Stimulated activated CD8-positive, alpha-beta memory T cell treated with anti-CD3 and anti-CD28 coated beads, Interleukin-7, amount 100 ng/mL, for 4 hours (primary cell): ENCODE measurements around the gene RNF7.
"Not testable (repeated sequence)": the region's sequence is repeated elsewhere in the genome, so short reads cannot be mapped to it uniquely, and the experiment has no call there.

Experiments
- DNase-seq, 2 donors: peaks; one replicate each; pipeline ENCODE4 v3.0.0-alpha.2; 2020; ENCODE audit warnings: low read depth in 2 of 2

Gene RNF7

DNA sequence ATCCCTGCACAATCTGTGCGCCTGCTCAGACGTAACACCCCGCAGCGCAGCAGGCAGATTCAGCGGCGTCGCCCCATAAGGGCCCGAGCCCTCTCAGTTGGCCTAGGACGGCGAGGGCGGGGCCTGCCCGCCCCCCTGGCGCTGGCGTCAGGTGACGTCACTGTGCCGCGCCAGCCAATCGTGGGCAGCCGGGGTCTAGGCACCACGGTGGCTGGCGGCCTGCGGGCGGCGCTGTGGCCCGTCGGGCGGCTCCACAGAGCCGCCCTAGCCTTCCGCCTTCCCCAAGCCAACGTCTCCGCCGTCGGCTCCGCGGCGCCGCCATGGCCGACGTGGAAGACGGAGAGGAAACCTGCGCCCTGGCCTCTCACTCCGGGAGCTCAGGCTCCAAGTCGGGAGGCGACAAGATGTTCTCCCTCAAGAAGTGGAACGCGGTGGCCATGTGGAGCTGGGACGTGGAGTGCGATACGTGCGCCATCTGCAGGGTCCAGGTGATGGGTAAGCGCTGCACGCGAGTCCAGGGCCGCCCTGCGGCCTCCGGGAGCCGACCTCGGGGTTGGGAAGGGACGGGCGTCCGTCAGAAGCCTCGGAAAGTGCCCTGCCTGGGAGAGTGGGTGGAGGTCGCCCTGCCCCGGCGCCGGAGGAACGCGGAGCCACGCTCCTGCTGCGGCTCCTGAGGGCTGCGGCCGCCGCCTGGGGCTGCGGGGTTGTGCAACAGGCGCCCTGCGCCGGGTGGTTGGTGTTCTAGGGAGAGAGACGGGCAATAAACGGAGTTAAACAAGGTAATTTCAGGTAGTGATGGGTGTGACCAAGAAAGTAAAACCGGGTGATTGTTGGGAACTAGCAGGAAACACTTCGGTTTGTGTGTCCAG, at the start of gene RNF7:
Gene RNF7 (plus strand): TSS at position 277 of the 869 bp plus-strand sequence. CDS start 44 bp downstream, at position 321.
- DNase-seq, result peak; percentile 90 to 96

DNA sequence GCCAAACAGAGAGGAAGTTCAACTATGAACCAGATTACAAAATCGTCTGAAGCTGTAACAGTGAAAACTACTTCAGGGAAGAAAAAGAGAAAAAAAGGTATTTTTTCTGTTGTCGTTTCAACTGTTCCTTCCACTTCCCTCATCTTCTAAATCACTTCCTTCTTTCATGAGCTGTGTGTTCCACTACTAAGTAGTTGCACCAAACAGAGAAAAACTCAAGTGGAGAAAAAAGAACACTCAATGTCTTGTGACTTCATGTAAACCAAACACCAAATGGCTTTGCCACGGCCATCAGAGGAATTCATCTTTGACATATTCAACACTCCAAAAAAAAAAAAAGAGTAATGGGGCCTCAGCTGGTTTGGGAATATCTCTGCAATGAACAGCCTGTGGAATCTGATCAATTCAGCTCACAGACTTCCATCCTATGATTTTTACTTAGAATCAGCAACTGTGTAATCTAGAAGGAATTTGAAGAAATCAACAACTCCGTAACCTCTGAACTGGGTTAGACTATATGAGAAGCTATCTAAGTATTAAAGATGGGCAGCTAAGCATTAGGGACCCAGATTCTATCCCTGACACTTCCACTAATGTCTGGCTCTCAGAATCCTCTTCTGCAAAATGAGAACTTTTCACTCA, 47.5 kb upstream of the RNF7 start:
- DNase-seq, result no peak

DNA sequence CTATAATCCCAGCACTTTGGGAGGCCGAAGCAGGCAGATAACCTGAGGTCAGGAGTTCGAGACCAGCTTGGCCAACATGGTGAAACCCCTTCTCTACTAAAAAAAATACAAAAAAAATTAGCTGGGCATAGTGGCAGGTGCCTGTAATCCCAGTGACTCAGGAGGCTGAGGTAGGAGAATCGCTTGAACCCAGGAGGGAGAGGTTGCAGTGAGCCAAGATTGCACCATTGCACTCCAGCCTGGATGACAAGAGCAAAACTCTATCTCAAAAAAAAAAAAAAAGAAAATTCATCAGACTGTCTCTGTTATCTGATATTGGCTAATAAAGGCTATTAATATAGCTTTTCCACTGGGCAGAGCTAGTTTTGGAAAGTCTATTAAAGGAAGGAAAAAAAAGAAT, 46.6 kb upstream of the RNF7 start:
- DNase-seq, result not testable (repeated sequence)

DNA sequence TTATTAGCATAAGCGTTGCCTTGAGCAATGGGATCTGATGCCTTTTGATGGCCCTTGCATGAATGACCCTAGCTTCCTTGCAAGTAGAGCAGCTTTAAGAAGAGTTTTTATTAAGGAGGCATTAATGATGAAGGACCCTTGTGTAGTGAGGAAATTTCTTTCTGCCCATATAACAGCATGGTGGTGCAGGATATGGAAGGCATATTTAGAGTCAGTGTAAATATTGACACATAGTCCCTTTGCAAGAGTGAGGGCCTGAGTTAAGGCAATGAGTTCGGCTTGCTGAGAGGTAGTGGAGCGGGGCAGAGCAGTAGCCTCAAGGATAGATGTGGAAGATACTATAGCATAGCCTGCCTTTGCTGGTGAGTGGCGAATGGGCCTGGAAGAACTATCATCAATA, 45.1 kb upstream of the RNF7 start:
- DNase-seq, result not testable (repeated sequence)

DNA sequence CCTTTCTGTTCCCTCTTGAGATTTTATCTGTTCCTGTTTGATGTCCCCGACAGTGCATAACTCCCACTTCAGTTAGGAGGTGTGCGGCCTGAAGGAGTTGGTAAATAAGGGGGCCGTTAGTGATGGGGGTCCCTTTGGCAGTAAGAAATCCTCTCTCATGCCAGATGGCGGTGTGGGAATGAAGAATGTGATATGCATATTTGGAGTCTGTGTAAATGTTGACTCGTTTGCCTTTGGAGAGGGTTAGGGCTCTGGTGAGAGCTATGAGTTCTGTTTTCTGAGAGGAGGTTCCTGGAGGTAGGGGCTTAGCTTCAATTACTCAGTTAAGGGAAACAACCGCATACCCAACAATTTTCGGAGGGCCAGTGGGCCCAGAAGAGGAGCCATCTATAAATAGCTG, 38.8 kb upstream of the RNF7 start:
- no peak for DNase-seq

DNA sequence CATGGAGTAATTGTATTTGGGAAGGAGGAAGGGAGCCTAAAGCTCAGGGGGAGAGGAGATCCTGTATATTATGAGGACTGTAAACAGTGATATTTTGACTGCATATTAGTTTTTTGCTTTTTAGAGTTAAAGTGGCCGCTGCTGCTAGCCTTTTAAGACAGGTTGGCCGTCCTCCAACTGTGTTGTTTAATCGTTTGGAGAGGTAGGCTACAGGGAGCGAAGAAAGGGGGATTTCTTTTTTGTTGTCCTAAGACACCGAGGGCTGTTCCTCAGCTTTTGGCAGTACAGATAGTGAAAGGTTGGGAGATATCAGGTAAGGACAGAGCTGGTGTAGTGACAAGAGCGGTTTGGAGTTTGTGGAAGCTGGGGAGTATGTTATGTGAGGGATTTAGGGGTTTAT, 38.2 kb upstream of the RNF7 start:
- DNase-seq, result no peak

DNA sequence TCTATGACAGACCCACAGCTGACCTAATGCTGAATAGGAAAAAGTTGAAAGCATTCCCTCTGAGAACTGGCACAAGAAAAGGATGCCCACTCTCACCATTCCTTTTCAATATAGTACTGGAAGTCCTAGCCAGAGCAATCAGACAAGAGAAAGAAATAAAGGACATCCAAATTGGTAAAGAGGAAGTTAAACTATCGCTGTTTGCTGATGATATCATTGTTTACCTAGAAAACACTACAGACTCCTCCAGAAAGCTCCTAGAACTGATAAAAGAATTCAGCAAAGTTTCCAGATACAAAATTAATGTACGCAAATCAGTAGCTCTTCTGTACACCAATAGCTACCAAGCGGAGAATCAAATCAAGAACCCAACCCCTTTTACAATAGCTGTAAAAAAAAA, 34.7 kb upstream of the RNF7 start:
- DNase-seq, result not testable (repeated sequence)

DNA sequence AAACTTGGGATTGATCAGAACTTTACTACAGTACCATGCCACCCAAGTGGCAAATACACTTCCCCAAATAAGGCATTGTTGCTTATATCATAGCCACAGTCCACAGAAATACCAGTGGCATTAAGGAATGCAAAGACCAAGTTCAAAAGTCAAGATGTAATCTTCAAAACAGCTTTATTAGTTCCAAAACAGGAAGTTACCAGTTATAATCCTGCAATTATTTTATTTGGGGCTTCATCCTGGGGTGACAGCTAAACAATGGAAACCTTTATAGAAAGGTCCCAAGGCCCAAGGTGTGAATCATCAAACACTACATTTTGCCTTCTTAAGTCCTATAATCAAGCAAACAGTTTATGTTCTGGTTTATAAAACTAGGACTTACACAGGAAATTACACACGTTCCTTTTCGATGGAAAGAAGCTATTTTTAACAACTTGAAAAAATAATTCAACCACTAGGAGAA, 30.3 kb upstream of the RNF7 start:
- no peak for DNase-seq

DNA sequence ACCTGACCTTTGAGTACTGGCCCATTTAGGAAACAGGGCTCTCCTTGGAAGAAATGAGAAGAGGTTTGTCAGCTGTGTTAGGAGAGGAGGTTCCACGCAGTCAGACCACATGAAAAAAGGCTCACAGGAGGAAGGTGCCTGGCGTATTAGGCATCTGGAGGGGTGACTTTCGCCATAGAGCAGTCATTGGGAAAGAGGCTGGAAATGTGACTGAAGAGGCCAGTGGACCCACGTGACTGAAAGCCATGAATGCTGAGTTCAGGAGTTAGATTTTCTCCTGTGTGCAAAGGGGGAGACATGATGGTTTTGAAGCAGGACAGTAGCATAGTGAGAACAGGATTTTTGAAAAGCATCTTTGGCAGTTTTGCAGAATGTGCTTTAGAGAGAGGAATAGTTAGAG, 29.7 kb upstream of the RNF7 start:
- DNase-seq, result no peak

DNA sequence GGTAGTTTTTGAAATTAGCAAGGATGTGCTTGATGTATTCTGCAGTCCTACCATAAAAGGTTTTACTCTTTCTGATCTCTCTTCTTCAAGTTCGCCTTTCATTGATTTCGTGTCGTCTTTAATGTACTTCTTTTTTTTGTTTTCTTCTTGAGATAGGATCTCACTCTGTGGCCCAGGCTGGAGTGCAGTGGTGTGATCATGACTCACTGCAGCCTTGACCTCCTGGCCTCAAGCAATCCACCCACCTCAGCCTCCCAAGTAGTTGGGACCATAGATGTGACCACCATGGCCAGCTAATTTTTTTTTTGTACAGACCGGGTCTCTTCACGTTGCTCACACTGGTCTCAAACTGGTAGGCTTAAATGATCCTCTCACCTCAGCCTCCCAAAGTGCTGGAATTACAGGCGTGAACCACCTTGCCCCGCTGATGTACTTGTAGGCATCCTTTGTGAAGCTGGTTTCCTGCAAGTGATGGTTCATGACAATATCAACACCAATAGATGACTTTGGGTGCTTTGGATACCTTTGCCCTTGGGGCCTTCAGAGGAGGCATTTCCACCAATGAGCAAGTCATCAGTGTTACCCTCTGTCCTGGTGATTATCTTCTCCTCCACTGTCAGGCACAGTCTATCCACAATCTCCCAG, 28.9 kb upstream of the RNF7 start:
- no peak for DNase-seq

DNA sequence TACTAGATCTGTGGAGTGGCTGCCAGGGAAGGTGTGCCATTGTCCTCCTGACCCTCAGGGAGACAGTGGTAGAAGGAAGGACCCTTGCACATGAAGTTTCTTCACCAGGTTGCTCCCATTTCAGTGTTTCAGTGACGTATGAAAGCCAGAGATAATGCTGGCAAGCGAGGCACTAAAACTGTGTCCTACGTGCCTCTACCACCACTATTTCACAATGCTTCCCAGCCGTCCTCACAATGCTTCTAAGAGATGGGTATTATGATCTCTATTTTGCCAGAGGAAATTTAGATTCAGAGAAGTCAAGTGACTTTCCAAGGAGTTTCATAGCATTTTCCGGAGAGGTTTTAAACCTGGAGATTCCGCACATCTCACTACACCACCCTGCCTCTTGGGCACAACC, 28.0 kb upstream of the RNF7 start:
- no peak for DNase-seq

DNA sequence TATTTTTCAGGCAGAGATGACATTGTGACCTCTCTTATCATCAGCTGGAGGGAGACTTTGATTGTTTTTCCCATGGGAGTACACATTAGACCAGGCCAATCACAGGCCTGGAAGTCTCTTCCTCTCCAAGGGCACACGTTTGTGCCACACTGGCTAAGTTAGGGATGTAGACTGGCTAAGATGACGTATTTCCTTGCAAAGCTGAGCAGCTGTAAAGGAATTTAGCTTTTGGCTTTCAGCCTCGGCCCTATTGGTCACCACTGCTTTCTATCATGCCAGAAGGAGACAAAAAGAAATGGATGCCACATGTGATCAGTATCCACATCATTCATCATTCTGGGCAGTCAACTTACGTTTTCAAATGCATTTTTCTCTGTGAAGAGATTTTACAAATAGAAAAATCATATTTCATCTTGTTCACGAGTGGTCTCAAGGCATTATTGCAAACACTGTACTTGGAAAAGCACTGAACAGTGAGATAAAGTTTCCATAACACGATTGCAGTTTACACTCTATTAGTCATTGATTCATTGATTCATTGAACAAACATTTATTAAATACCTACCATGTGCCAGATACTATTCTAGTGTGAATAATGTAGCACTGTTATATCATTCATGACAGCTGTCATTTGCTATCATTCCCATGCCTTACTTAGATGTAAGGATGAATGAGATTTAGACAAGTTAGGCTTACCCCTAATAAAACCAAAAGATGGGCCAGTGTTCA, 27.0 kb upstream of the RNF7 start:
- DNase-seq, result no peak

DNA sequence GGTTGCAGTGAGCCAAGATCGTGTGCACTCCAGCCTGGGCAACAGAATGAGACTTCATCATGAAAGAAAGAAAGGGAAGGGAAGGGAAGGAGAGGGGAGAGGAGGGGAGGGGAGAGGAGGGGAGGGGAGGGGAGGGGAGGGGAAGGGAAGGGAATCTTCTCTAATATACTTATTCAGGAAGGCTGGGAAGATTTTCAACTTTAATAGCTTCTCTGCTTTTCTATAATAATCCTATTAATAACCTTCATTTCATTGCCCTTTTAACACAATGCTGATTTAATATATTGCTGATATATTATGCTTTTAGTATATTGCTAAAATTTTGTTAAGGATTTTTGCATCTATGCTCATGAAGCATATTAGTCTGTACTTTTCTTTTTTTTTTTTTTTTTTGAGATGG, 23.4 kb upstream of the RNF7 start:
- no peak for DNase-seq

DNA sequence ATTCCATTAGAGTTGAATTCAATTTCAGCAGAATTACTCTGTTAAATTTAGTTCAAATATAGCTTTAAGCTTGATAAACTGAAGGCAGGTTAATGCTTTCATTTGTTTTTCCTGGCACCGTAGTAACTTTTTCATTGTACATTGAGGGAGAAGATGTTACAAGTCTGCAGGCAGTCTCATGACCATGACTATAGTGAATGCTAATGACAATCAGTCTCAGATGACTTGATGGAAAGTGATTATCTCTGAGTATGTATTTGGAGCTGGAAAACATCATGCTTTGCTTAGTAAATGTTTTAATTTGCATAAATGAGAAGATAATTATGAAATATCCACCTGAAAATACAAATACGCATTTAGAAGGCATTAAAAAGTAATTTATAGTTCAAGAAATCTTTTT, 16.0 kb upstream of the RNF7 start:
- DNase-seq, result no peak

DNA sequence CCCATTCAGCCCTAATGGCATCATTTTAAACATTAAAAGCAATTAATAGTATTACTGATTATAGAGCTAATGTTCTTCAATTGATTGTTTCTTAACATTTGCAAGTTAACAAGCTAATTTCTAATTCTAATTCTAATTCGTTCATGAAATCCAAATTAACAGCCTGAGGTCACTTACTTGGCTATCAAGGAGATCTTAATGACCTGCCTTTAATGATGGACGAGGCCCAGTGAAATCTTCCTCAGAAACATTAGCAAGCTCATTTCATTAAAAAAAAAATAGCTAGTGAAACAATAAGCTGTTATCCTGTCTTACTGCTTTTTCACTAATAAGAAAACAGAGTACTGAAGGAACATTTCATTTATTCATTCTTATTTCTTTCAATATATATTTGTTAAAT, 15.4 kb upstream of the RNF7 start:
- no peak for DNase-seq

DNA sequence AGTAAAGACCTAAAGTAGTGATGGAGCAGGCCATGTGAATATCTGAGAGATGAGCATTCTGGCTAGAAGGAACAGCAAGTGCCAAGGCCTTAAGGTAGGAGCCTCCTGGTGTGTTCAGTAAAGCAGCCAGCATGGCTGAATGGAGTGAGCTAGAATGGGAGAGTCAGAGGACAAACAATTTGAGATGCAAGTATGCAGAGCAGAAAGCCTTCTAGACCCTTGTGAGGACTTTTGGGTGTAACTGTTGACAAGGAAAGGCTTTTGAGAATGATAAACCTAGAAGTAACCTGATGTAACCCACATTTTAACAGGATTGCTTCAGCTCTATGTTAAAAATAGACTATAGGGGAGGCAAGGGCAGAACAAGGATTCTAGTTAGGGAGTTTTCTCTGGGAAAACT, 14.8 kb upstream of the RNF7 start:
- DNase-seq, result no peak

DNA sequence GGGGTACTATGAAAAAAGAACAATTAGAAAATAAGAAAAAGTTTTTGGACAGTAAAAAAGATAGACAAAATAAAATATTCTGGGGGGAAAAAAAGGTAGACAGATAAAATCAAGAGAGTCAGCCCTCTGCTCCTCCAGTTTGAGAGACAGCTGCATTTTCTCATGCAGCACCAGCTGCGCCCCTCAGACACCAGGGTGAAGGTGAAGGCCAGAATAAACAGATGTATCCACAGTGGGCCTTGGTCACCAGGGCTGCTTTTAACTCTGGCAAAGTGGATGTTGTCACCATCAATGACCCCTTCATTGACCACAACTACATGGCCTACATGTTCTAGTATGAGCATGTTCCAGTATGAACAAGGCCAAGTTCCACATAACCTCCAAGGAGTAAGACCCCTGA, 13.9 kb upstream of the RNF7 start:
- DNase-seq, result no peak

DNA sequence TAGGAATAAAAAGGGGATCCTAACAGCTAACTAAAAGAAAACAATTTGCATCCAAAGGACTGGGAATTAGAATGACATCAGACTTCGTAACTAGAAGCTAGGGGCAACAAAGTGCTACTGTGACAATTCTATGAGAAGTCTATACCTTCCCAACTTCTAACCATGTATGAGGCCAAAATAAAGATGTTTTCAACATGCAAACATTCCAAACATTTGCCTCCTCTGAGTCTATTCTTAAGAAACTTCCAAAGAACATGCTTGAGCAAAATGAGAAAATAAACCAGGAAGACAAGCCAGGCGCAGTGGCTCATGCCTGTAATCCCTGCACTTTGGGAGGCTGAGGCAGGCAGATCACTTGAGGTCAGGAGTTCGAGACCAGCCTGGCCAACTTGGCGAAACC, 13.1 kb upstream of the RNF7 start:
- no peak for DNase-seq

DNA sequence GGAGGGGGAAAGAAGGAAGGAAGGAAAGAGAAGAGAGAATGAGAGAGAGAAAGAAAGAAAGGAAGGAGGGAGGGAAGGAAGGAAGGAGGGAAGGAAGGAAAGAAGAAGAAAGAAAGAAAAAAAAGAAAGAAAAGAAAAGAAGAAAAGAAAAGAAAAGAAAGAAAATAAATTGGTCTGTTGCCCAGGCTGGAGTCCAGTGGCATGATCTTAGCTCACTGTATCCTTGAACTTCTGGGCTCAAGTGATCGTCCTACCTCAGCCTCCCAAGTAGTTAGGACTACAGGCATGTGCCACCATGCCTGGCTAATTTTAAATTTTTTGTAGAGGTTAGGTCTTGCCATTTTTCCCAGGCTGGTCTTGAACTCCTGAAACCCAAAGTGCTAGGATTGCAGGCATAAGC, 11.6 kb upstream of the RNF7 start:
- DNase-seq, result no peak

DNA sequence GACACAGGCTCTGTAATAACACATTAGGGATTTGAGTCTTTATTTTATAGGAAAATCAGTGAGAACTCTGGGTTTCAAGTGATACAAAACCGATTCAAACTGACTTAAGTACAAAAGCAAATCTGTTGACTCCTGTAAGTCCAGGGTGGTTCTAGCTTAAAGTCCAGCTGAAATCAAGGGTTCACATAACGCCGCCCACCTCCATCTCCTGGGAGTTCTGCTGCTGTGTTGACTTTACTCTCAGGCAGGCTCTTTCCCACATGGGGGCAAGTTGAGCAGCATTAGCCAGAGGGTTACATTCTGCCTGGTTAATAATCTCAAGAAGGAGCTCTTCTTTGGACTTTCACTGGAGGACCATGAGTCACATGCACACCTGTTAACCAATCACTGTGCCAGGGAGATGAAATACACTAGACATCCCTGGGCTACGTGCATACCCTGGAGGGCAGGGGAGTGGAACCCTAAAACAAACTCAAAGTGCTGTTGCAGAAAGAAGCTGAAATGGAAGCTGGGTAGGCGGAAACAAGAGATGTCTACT, 9.7 kb upstream of the RNF7 start:
- DNase-seq, result no peak

DNA sequence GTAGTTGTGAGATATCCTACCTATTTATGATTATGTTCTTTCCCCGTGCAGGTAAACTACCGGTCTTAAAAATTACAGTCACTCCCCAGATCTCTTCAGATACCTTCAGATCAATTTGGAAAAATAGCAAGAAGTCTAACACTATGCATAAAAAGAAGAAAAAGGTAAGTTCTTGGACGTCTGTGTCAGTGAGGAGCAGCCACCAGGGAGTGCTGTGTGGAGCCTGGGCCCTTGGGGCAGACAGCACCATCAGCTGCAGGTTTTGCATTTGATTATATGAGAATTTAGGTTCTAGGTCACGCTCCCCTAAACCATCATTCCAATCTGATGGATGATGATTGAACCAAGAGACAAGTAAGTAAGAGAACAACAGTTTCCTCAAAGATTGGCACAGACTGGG, 8.9 kb upstream of the RNF7 start:
- no peak for DNase-seq

DNA sequence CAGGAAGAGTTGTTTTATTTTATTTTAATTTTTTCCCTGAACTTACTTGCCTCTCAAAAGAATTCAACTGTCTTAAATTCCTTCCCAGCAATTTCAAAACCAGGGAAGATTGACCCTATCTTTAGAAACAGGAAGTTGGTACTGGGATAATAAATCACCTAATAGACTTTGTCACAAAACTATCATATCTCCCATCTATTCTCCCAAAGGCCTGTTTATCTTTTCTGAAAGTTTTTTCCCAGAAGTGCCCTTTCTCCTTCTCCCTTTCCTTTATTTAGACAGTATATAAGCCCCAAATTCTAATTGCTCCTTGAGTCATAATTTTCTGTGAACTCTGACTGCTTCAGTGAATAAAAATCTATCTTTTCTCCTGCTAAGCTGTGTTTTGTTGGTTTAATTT, 2.9 kb upstream of the RNF7 start:
- DNase-seq, result no peak
